ENCODE data around the gene UBTD2. TPM values are rescaled to one million over a fixed set of nuclear protein-coding genes. Genes with fewer than 3 reads are reported as not detected.

Gene UBTD2
- total RNA-seq, 1 experiment from 2014 or later, result 22.7 TPM

GRCh38 chr5:172185096-172185461 lies 98.5 kb downstream of the UBTD2 start:
- POLR2A ChIA-PET, result no interaction called here
- Mint-ChIP-seq H3K27me3 (ENCODE audit: low read depth) (peaks cover 8% of the 10 kb centered on the region), H3K36me3 (peaks cover 4% of the 10 kb centered on the region; the same call in 1 of the 2 replicates), H3K9me3 (peaks cover 3% of the 10 kb centered on the region; the same call in 1 of the 2 replicates), H3K4me1 (peaks cover 28% of the 10 kb centered on the region), H3K4me3 (no peak overlapping the region), H3K27ac (peak overlapping the region; percentile 38; the same call in 1 of the 2 replicates)
- no peak for ATAC-seq
- CTCF ChIA-PET, result interaction anchor here (5.3 kb wide), 1 partner anchor 11 kb away, joined by 37 read pairs; no protein-coding TSS in a partner anchor
- DNase-seq (ENCODE audit: low spot score), result no peak
- TF ChIP-seq RORB (CRISPR knock-in tag; IDR thresholded peaks at IDR 0.05), result no peak
- no peak for TF ChIP-seq NFATC4 (CRISPR knock-in tag; IDR thresholded peaks at IDR 0.05)
- TF ChIP-seq SOX15 (CRISPR knock-in tag; IDR thresholded peaks at IDR 0.05), result no peak

- peaks cover 4% of the 10 kb centered on the region; the same call in 1 of the 2 replicates for H3K36me3 Mint-ChIP-seq
- peaks cover 2% of the 10 kb centered on the region; the same call in 1 of the 2 replicates for H3K27me3 Mint-ChIP-seq (ENCODE audit: low read depth)
- H3K4me1 Mint-ChIP-seq, result peaks cover 33% of the 10 kb centered on the region
- TF ChIP-seq ATF3 (CRISPR knock-in tag; conservative IDR thresholded peaks at IDR 0.05) (no peak), FOXJ3 (CRISPR knock-in tag; IDR thresholded peaks at IDR 0.05; ENCODE audit: borderline replicate concordance) (no peak), GABPB1 (CRISPR knock-in tag; IDR thresholded peaks at IDR 0.05) (no peak), NFE2L1 (CRISPR knock-in tag; IDR thresholded peaks at IDR 0.05) (no peak), RELA (CRISPR knock-in tag; IDR thresholded peaks at IDR 0.05; ENCODE audit: borderline replicate concordance) (no peak), ERG (CRISPR knock-in tag; IDR thresholded peaks at IDR 0.05) (no peak), E2F4 (CRISPR knock-in tag; IDR thresholded peaks at IDR 0.05; ENCODE audit: borderline replicate concordance, low read depth) (no peak), PRDM15 (CRISPR knock-in tag; IDR thresholded peaks at IDR 0.05) (no peak)
- ChIA-PET POLR2A (no interaction called here), CTCF (no interaction called here)
- H3K9me3 Mint-ChIP-seq, result peaks cover 3% of the 10 kb centered on the region; the same call in 1 of the 2 replicates
- no peak overlapping the region for H3K4me3 Mint-ChIP-seq
- DNase-seq (ENCODE audit: low spot score) (no peak), ATAC-seq (no peak)
- no peak overlapping the region for H3K27ac Mint-ChIP-seq
These were observed 99.7 kb downstream of the UBTD2 start for GRCh38 chr5:172183881-172184280.

GRCh38 chr5:172182291-172182690 lies 101.3 kb downstream of the UBTD2 start:
- POLR2A ChIA-PET, result interaction anchor here (0.7 kb wide), 1 partner anchor 154 kb away, joined by 3 read pairs; no protein-coding TSS in a partner anchor
- H3K27me3 Mint-ChIP-seq (ENCODE audit: low read depth), result peaks cover 1% of the 10 kb centered on the region; the same call in 1 of the 2 replicates
- peaks cover 4% of the 10 kb centered on the region; the same call in 1 of the 2 replicates for H3K36me3 Mint-ChIP-seq
- H3K4me1 Mint-ChIP-seq, result peaks cover 41% of the 10 kb centered on the region
- no peak for DNase-seq (ENCODE audit: low spot score)
- H3K4me3 Mint-ChIP-seq, result no peak overlapping the region
- H3K27ac Mint-ChIP-seq, result no peak overlapping the region
- TF ChIP-seq FOXP1 (CRISPR knock-in tag; IDR thresholded peaks at IDR 0.05; ENCODE audit: borderline replicate concordance), result no peak
- TF ChIP-seq RELA (CRISPR knock-in tag; IDR thresholded peaks at IDR 0.05; ENCODE audit: borderline replicate concordance), result no peak
- TF ChIP-seq TCF7 (CRISPR knock-in tag; IDR thresholded peaks at IDR 0.05; ENCODE audit: low read depth), result no peak
- no peak for TF ChIP-seq ZNF281 (CRISPR knock-in tag; IDR thresholded peaks at IDR 0.05)
- no peak for TF ChIP-seq ERG (CRISPR knock-in tag; IDR thresholded peaks at IDR 0.05)
- TF ChIP-seq PREB (CRISPR knock-in tag; IDR thresholded peaks at IDR 0.05; ENCODE audit: borderline replicate concordance), result no peak
- no peak for TF ChIP-seq E2F1 (CRISPR knock-in tag; IDR thresholded peaks at IDR 0.05)
- TF ChIP-seq ATF1 (CRISPR knock-in tag; IDR thresholded peaks at IDR 0.05), result no peak
- TF ChIP-seq TEAD1 (CRISPR knock-in tag; IDR thresholded peaks at IDR 0.05), result no peak
- TF ChIP-seq ZNF121 (CRISPR knock-in tag; IDR thresholded peaks at IDR 0.05), result no peak
- CTCF ChIA-PET, result no interaction called here
- H3K9me3 Mint-ChIP-seq, result peaks cover 3% of the 10 kb centered on the region; the same call in 1 of the 2 replicates
- ATAC-seq, result no peak

Data from WTC11 (cell line).